H9 (cell line): ENCODE data around the gene GRB10. TPM values are rescaled to one million over a fixed set of nuclear protein-coding genes. Genes with fewer than 3 reads are reported as not detected.

Experiments used
- DNase-seq: peaks from one replicate; pipeline ENCODE4 v3.0.0-alpha.2; 2017
- H2AFZ ChIP-seq: one replicate; pipeline ENCODE4 v1.6.1; 2013; ENCODE audit warnings: mild to moderate bottlenecking, low read length, control low read depth, moderate library complexity
- H2AK5ac ChIP-seq: 2 replicates; pipeline ENCODE4 v1.6.1; 2013; ENCODE audit warnings: low read length, control low read depth, mixed read lengths; ENCODE audit not compliant: insufficient read length
- H2BK120ac ChIP-seq: one replicate; pipeline ENCODE4 v1.6.1; 2013; ENCODE audit warnings: low read depth, mild to moderate bottlenecking, low read length, control low read depth, inconsistent platforms; ENCODE audit not compliant: poor library complexity, severe bottlenecking
- H2BK12ac ChIP-seq: 2 replicates; pipeline ENCODE4 v1.6.1; 2013; ENCODE audit warnings: low read length, control low read depth, mixed read lengths, low read depth; ENCODE audit not compliant: insufficient read length
- H2BK15ac ChIP-seq: 2 replicates; pipeline ENCODE4 v1.6.1; 2013; ENCODE audit warnings: low read depth, low read length, control low read depth
- H2BK20ac ChIP-seq: one replicate; pipeline ENCODE4 v1.6.1; 2013; ENCODE audit warnings: low read depth, mild to moderate bottlenecking, low read length, control low read depth, inconsistent platforms; ENCODE audit not compliant: poor library complexity, severe bottlenecking
- H2BK5ac ChIP-seq: 2 replicates; pipeline ENCODE4 v1.6.1; 2013; ENCODE audit warnings: low read length, control low read depth, mixed read lengths; ENCODE audit not compliant: insufficient read length
- H3K14ac ChIP-seq: 2 replicates; pipeline ENCODE4 v1.6.1; 2013; ENCODE audit warnings: low read length, control low read depth; ENCODE audit not compliant: insufficient read depth
- H3K18ac ChIP-seq: 2 replicates; pipeline ENCODE4 v1.6.1; 2013; ENCODE audit warnings: low read depth, mild to moderate bottlenecking, mixed read lengths, low read length, control low read depth; ENCODE audit not compliant: insufficient read length
- H3K23ac ChIP-seq: 2 replicates; pipeline ENCODE4 v1.6.1; 2013; ENCODE audit warnings: low read length, control low read depth, mixed read lengths, low read depth; ENCODE audit not compliant: insufficient read length
- H3K23me2 ChIP-seq: 2 replicates; pipeline ENCODE4 v1.6.1; 2013; ENCODE audit warnings: low read depth, mild to moderate bottlenecking, mixed read lengths, low read length, control low read depth; ENCODE audit not compliant: insufficient read length, poor library complexity, severe bottlenecking
- H3K27ac ChIP-seq: 2 replicates; pipeline ENCODE4 v1.5.1; 2013; ENCODE audit warnings: low read length, control low read depth, mixed read lengths, low read depth; ENCODE audit not compliant: insufficient read length
- H3K27me3 ChIP-seq: 2 replicates; pipeline ENCODE4 v1.6.1; 2013; ENCODE audit warnings: low read length, control low read depth, inconsistent platforms; ENCODE audit not compliant: insufficient read depth
- H3K4ac ChIP-seq: 2 replicates; pipeline ENCODE4 v1.6.1; 2013; ENCODE audit warnings: low read depth, mild to moderate bottlenecking, control low read depth, inconsistent platforms, low read length, moderate library complexity
- H3K4me1 ChIP-seq: 2 replicates; pipeline ENCODE4 v1.6.1; 2013; ENCODE audit warnings: low read length, control low read depth, inconsistent platforms; ENCODE audit not compliant: insufficient read depth
- H3K4me2 ChIP-seq: 2 replicates; pipeline ENCODE4 v1.6.1; 2013; ENCODE audit warnings: low read length, control low read depth, mixed read lengths; ENCODE audit not compliant: insufficient read length, insufficient read depth
- H3K56ac ChIP-seq: 2 replicates; pipeline ENCODE4 v1.6.1; 2013; ENCODE audit warnings: low read depth, mild to moderate bottlenecking, mixed read lengths, low read length, control low read depth; ENCODE audit not compliant: insufficient read length
- H3K79me1 ChIP-seq: 2 replicates; pipeline ENCODE4 v1.6.1; 2013; ENCODE audit warnings: low read depth, mild to moderate bottlenecking, moderate library complexity, low read length, control low read depth, inconsistent platforms; ENCODE audit not compliant: insufficient read depth, poor library complexity, severe bottlenecking
- H3K79me2 ChIP-seq: 2 replicates; pipeline ENCODE4 v1.6.1; 2013; ENCODE audit warnings: low read length, control low read depth, inconsistent platforms; ENCODE audit not compliant: insufficient read depth
- H3K9ac ChIP-seq: 2 replicates; pipeline ENCODE4 v1.6.1; 2013; ENCODE audit warnings: low read length, control low read depth, mixed read lengths; ENCODE audit not compliant: insufficient read length; ENCODE audit errors: extremely low read depth
- H3K9me3 ChIP-seq: one replicate; pipeline ENCODE4 v1.6.1; 2013; ENCODE audit warnings: low read depth, low read length, inconsistent platforms; ENCODE audit not compliant: control insufficient read depth
- H3T11ph ChIP-seq: one replicate; pipeline ENCODE4 v1.6.1; 2013; ENCODE audit warnings: mild to moderate bottlenecking, low read length, control low read depth, inconsistent platforms
- H4K20me1 ChIP-seq: one replicate; pipeline ENCODE4 v1.6.1; 2013; ENCODE audit not compliant: control insufficient read depth, insufficient read length, insufficient read depth
- H4K5ac ChIP-seq: 2 replicates; pipeline ENCODE4 v1.6.1; 2013; ENCODE audit warnings: low read depth, mild to moderate bottlenecking, mixed read lengths, low read length, control low read depth; ENCODE audit not compliant: insufficient read length
- H4K8ac ChIP-seq: replicated peaks from 2 replicates; pipeline ENCODE4 v1.6.1; 2013; ENCODE audit warnings: low read length, control low read depth, mixed read lengths, low read depth; ENCODE audit not compliant: insufficient read length
- H4K91ac ChIP-seq: 2 replicates; pipeline ENCODE4 v1.6.1; 2013; ENCODE audit warnings: low read depth, mild to moderate bottlenecking, moderate library complexity, mixed read lengths, low read length, control low read depth; ENCODE audit not compliant: insufficient read length
- H3K27ac Mint-ChIP-seq, 3 experiments: 2 replicates in 2 of 3; 3 replicates in 1 of 3; pipeline ENCODE4 v1.8.0; 2020 to 2021; ENCODE audit warnings: mixed read lengths in 3 of 3, mild to moderate bottlenecking in 1 of 3, moderate library complexity in 1 of 3
- H3K27me3 Mint-ChIP-seq: 2 replicates; pipeline ENCODE4 v1.8.0; 2021; ENCODE audit warnings: low read depth, mild to moderate bottlenecking, moderate library complexity, mixed read lengths
- H3K36me3 Mint-ChIP-seq, 3 experiments: 2 replicates in 2 of 3; 3 replicates in 1 of 3; pipeline ENCODE4 v1.8.0; 2020 to 2021; ENCODE audit warnings: low read depth in 3 of 3, mixed read lengths in 3 of 3; ENCODE audit not compliant: insufficient read depth in 1 of 3
- H3K4me1 Mint-ChIP-seq, 2 experiments: 2 replicates each; pipeline ENCODE4 v1.8.0; 2020; ENCODE audit warnings: mixed read lengths in 2 of 2
- H3K4me3 Mint-ChIP-seq, 2 experiments: 2 replicates in 1 of 2; 3 replicates in 1 of 2; pipeline ENCODE4 v1.8.0; 2020 to 2021; ENCODE audit warnings: mild to moderate bottlenecking in 2 of 2, mixed read lengths in 2 of 2, moderate library complexity in 1 of 2
- H3K9me3 Mint-ChIP-seq, 2 experiments: 2 replicates in 1 of 2; 3 replicates in 1 of 2; pipeline ENCODE4 v1.8.0; 2020; ENCODE audit warnings: mild to moderate bottlenecking in 2 of 2, mixed read lengths in 2 of 2, moderate library complexity in 1 of 2
- WGBS: extraction: QIAGEN DNeasy Blood & Tissue Kit; methylation state at CpG from one replicate; pipeline ENCODE4 v1.1.7; 2013; ENCODE audit warnings: missing lambda C conversion rate, low lambda C conversion rate, mixed read lengths; ENCODE audit not compliant: insufficient read length; ENCODE audit errors: extremely low coverage; 5-methylcytosine and 5-hydroxymethylcytosine counted together
- total RNA-seq: library from RNA; stranded (reverse); gene quantifications from 2 replicates; pipeline ENCODE4 v1.2.1, GENCODE V29; 2021
- TF ChIP-seq, protein P1 (sequence below): fragments of 200-600 bp; sonication (generic); conservative IDR thresholded peaks from 3 replicates; pipeline ENCODE4 v1.8.0; 2021; ENCODE audit warnings: antibody characterized with exemption, mild to moderate bottlenecking

The GRB10 gene
- total RNA-seq, 1 experiment from 2014 or later: 108 TPM

DNA sequence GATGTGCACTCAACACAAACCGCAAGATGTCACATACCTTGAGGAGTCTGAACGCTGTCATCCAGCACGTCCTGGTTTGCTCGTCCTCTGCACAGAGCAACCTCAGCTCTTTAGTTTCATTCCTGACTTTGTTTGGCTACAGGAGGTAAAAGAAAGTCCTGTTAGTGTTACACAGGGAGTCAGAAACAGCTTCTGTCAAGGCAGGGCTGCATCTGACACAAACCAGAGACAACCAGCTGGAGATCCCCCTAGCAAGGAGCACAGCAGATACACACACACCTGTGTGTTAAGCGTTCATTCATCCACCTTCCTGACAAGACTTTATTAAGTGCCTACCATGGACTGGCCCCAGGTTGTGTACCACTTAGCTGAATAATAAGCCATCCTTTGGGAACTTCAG, 170.0 kb downstream of the GRB10 start:
- Histone ChIP-seq H3K79me1 (no peaks in the 10 kb centered on the region), H3K27me3 (no peaks in the 10 kb centered on the region), H2BK20ac (no peak overlapping the region), H2BK12ac (no peak overlapping the region), H3K9me3 (no peaks in the 10 kb centered on the region), H3K79me2 (no peaks in the 10 kb centered on the region), H2AK5ac (no peak overlapping the region), H3K4me2 (no peak overlapping the region), H4K91ac (no peak overlapping the region), H3K27ac (no peak overlapping the region), H3K23ac (no peak overlapping the region), H3K9ac (no peak overlapping the region), H3K23me2 (no peaks in the 10 kb centered on the region), H3K18ac (no peak overlapping the region), H3K4ac (no peak overlapping the region), H2BK120ac (no peak overlapping the region), H3K56ac (no peak overlapping the region), H4K5ac (no peak overlapping the region), H4K20me1 (no peaks in the 10 kb centered on the region), H3T11ph (no peak overlapping the region), H2AFZ (no peak overlapping the region), H3K4me1 (no peaks in the 10 kb centered on the region), H2BK15ac (no peak overlapping the region), H4K8ac (no peak overlapping the region), H3K14ac (no peak overlapping the region), H2BK5ac (no peak overlapping the region)
- no peak overlapping the region; a peak in 1 of 7 replicates for H3K27ac Mint-ChIP-seq
- no peak overlapping the region; a peak in 1 of 5 replicates for H3K4me3 Mint-ChIP-seq
- H3K4me1 Mint-ChIP-seq: no peaks in the 10 kb centered on the region
- WGBS: no CpG with 5 or more reads among the region's 5 CpGs
- no peaks in the 10 kb centered on the region for H3K9me3 Mint-ChIP-seq
- TF ChIP-seq, protein P1, sequence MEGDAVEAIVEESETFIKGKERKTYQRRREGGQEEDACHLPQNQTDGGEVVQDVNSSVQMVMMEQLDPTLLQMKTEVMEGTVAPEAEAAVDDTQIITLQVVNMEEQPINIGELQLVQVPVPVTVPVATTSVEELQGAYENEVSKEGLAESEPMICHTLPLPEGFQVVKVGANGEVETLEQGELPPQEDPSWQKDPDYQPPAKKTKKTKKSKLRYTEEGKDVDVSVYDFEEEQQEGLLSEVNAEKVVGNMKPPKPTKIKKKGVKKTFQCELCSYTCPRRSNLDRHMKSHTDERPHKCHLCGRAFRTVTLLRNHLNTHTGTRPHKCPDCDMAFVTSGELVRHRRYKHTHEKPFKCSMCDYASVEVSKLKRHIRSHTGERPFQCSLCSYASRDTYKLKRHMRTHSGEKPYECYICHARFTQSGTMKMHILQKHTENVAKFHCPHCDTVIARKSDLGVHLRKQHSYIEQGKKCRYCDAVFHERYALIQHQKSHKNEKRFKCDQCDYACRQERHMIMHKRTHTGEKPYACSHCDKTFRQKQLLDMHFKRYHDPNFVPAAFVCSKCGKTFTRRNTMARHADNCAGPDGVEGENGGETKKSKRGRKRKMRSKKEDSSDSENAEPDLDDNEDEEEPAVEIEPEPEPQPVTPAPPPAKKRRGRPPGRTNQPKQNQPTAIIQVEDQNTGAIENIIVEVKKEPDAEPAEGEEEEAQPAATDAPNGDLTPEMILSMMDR: no peak
- H3K36me3 Mint-ChIP-seq: peaks cover 25 to 76% (median 47%) of the 10 kb centered on the region in 3 experiments; a peak in 6 of 7 replicates
- DNase-seq: no peak
- H3K27me3 Mint-ChIP-seq: no peaks in the 10 kb centered on the region
